ENCODE measurements around the gene MYH8. TPM values are rescaled to one million over a fixed set of nuclear protein-coding genes. Genes with fewer than 3 reads are reported as not detected.

MYH8 gene
- not detected in 2 replicates for total RNA-seq

DNA sequence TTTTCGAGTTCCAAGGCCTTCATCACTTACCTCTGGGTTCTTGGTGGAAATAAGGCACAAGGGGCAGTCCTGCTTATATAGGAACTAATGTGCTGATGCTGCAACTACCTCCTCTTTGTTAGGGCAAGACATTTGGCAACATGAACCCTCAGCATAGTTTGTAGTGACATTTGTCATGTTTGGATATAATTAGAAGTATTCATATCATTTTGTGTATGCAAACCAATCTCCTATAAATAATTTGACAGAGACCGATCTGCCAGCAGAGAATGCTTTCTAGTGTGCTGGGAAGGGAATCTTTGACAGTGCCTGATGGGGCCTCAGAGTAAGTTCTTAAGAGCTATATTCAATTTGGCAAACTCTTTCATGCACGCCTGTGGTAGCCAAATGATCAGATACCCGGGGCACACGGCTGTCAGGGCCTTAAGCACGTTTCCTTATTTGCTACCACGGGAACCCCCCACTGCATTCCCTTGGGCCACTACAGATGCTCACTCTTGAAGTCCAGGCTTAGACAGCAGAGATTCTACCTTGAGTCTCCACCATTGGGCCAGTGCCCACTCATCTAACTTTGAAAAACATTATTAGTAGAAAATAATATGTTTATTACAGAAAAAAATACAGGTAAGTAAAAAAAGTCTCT lies at the start of gene MYH8:
Gene MYH8, minus strand, starts transcription at position 51 of the 643 bp plus-strand sequence. CDS start 1,723 bp downstream, outside the sequence.
- Histone ChIP-seq H3K36me3 (ENCODE audit: control insufficient read depth, insufficient read depth, low read length) (no peaks in the 10 kb centered on the region), H3K27me3 (ENCODE audit: control insufficient read depth, insufficient read depth, low read length) (no peaks in the 10 kb centered on the region), H3K4me3 (ENCODE audit: low read depth, low read length) (no peak within 1 kb of the TSS)
- TF ChIP-seq, protein P1, sequence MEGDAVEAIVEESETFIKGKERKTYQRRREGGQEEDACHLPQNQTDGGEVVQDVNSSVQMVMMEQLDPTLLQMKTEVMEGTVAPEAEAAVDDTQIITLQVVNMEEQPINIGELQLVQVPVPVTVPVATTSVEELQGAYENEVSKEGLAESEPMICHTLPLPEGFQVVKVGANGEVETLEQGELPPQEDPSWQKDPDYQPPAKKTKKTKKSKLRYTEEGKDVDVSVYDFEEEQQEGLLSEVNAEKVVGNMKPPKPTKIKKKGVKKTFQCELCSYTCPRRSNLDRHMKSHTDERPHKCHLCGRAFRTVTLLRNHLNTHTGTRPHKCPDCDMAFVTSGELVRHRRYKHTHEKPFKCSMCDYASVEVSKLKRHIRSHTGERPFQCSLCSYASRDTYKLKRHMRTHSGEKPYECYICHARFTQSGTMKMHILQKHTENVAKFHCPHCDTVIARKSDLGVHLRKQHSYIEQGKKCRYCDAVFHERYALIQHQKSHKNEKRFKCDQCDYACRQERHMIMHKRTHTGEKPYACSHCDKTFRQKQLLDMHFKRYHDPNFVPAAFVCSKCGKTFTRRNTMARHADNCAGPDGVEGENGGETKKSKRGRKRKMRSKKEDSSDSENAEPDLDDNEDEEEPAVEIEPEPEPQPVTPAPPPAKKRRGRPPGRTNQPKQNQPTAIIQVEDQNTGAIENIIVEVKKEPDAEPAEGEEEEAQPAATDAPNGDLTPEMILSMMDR (IDR thresholded peaks at IDR 0.05; ENCODE audit: insufficient read depth, low read length, severe bottlenecking): no peak
- FAIRE-seq: no peak
- no peak for DNase-seq (ENCODE audit: low read depth)

DNA sequence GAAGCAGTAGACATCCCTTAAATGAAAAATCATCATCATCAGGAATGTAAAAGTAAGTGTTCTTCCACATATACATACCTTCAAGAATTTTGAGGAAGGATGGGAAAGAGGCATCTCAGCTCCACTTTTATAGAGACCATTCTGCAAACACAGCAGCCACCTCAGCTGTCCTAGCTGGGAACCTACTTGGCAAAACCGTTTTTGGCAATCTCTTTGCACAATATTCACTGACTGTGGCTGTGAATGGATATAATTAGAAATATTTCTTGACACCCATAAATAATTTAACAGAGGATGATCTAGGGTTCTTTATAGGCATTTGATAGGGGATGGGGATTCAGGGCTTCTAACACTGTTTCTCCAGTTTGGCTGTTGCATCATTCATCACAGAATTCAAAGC lies 47.7 kb upstream of the MYH8 start, which contains the start of gene MYH4:
Gene MYH4, minus strand, starts transcription at position 101 of the 400 bp plus-strand sequence. CDS start 2,814 bp downstream, outside the sequence.
- no peak within 1 kb of the TSS for H3K4me3 ChIP-seq (ENCODE audit: low read depth, low read length)
- TF ChIP-seq, protein P1 (IDR thresholded peaks at IDR 0.05; ENCODE audit: insufficient read depth, low read length, severe bottlenecking): no peak
- FAIRE-seq: no peak
- no peaks in the 10 kb centered on the region for H3K36me3 ChIP-seq (ENCODE audit: control insufficient read depth, insufficient read depth, low read length)
- H3K27me3 ChIP-seq (ENCODE audit: control insufficient read depth, insufficient read depth, low read length): no peaks in the 10 kb centered on the region
- no peak for DNase-seq (ENCODE audit: low read depth)

DNA sequence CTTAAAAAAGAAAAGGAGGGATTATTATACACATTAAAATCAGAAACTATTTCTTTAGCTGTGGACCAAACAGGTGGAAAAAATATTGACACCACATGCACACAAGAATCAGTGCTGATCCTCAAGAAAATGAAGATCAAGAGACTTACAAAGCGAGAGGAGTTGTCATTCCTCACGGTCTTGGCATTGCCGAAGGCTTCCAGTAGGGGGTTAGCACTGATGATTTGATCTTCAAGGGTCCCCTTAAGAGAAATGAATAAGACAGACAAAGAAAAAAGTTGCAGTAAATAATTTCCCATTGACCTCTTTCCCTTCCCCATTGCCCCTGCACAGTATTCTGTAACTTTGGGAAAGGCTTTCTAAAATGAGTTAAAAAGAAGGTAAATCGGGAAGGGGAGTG lies 41.7 kb upstream of the MYH8 start:
- DNase-seq (ENCODE audit: low read depth) (no peak), FAIRE-seq (no peak)
- Histone ChIP-seq H3K27me3 (ENCODE audit: control insufficient read depth, insufficient read depth, low read length) (no peaks in the 10 kb centered on the region), H3K4me3 (ENCODE audit: low read depth, low read length) (no peak overlapping the region), H3K36me3 (ENCODE audit: control insufficient read depth, insufficient read depth, low read length) (no peaks in the 10 kb centered on the region)
- TF ChIP-seq, protein P1 (IDR thresholded peaks at IDR 0.05; ENCODE audit: insufficient read depth, low read length, severe bottlenecking): no peak

DNA sequence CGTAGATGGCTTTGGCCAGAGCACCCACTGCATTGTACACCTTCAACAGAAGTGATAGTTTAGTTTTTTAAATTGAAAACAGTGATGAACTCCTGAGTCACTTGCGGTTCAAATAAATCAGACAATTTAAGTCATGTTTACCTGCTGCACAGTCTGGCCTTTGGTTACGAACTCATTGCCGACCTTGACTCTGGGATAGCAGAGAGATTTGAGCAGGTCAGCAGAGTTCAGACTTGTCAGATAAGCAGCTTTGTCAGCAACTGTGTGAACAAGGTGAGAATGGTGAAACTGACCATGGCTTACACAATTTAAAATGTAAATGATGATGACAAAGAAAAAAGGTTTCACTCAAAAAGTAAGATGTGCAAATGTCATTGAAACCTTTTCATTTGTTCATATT lies 38.3 kb upstream of the MYH8 start:
- H3K27me3 ChIP-seq (ENCODE audit: control insufficient read depth, insufficient read depth, low read length): no peaks in the 10 kb centered on the region
- TF ChIP-seq, protein P1 (IDR thresholded peaks at IDR 0.05; ENCODE audit: insufficient read depth, low read length, severe bottlenecking): no peak
- no peak for DNase-seq (ENCODE audit: low read depth)
- no peak overlapping the region for H3K4me3 ChIP-seq (ENCODE audit: low read depth, low read length)
- FAIRE-seq: no peak
- no peaks in the 10 kb centered on the region for H3K36me3 ChIP-seq (ENCODE audit: control insufficient read depth, insufficient read depth, low read length)

DNA sequence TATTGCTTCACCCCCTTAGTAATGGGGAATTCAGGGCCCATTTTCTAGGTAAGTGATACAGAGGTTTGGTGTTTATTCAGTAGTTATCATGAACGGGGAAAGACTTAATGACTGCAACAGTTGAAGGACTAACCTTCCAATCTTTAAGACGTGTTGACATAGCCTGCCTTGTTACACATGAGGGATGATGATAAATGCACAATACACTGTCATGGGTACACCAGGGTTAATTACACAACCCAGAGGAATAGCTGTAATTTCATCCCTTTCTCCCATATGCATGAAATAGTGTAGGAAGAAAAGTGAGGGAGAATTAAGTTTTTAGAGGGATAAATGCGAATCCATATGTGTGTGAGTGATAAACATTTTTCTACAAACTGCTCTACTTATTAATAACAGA lies 37.0 kb upstream of the MYH8 start:
- Histone ChIP-seq H3K36me3 (ENCODE audit: control insufficient read depth, insufficient read depth, low read length) (no peaks in the 10 kb centered on the region), H3K27me3 (ENCODE audit: control insufficient read depth, insufficient read depth, low read length) (no peaks in the 10 kb centered on the region), H3K4me3 (ENCODE audit: low read depth, low read length) (no peak overlapping the region)
- no peak for FAIRE-seq
- TF ChIP-seq, protein P1 (IDR thresholded peaks at IDR 0.05; ENCODE audit: insufficient read depth, low read length, severe bottlenecking): no peak
- no peak for DNase-seq (ENCODE audit: low read depth)

DNA sequence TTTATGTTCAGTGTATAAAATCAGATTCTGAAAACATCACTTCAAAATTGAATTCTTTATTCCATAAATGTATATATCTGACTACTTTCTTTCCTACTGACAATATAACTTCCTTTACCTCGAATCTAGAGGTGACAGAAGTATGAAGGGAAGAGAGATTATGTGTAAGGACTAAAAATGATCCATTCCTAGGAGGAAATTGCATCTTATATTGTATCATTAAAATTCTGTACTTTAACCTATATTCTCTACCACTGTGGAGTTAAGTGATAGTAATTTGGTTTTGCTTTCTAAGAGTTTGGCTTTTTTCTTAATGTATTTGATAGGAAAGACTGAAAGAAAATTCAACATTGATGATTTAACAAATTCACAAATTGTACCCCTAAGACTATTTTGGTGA lies 36.2 kb upstream of the MYH8 start:
- TF ChIP-seq, protein P1 (IDR thresholded peaks at IDR 0.05; ENCODE audit: insufficient read depth, low read length, severe bottlenecking): no peak
- Histone ChIP-seq H3K27me3 (ENCODE audit: control insufficient read depth, insufficient read depth, low read length) (no peaks in the 10 kb centered on the region), H3K4me3 (ENCODE audit: low read depth, low read length) (no peak overlapping the region), H3K36me3 (ENCODE audit: control insufficient read depth, insufficient read depth, low read length) (no peaks in the 10 kb centered on the region)
- no peak for FAIRE-seq
- DNase-seq (ENCODE audit: low read depth): no peak
